Measurements from ENCODE around the gene CAMSAP1.

GRCh38 chr9:135822374-135822755 is 85.0 kb downstream of the CAMSAP1 start:
- TF ChIP-seq CTCF (conservative IDR thresholded peaks at IDR 0.05; ENCODE audit: low read length) (no peak), EZH2phosphoT487 (IDR thresholded peaks at IDR 0.05; ENCODE audit: borderline replicate concordance, low read depth, low read length) (no peak)

Data from OCI-LY7 (cell line).